A549 (cell line): ENCODE data around the gene FXYD7.

Source experiments
- CTCF ChIP-seq: fragments of >200 bp; sonication (Bioruptor Twin); formaldehyde crosslinking; IDR thresholded peaks from 3 replicates; pipeline ENCODE4 v1.5.1; 2016
- GATA3 ChIP-seq: IDR thresholded peaks from 2 replicates; pipeline ENCODE4 v1.6.1; 2012; ENCODE audit warnings: borderline replicate concordance
- JUN ChIP-seq, 2 experiments: fragments of >200 bp; sonication (Bioruptor Twin); formaldehyde crosslinking; IDR thresholded peaks; 2 replicates in 1 of 2; 3 replicates in 1 of 2; pipeline ENCODE4 v1.6.1; 2016 to 2017
- MAFK ChIP-seq: fragments of 450-650 bp; IDR thresholded peaks from 2 replicates; pipeline ENCODE4 v1.6.1; 2014; ENCODE audit not compliant: partially characterized antibody
- MAZ ChIP-seq: fragments of 150-350 bp; IDR thresholded peaks from 2 replicates; pipeline ENCODE4 v1.6.1; 2014; ENCODE audit warnings: antibody characterized with exemption, low read depth, low read length, borderline replicate concordance
- NFE2L2 ChIP-seq: fragments of 150-350 bp; conservative IDR thresholded peaks from 2 replicates; pipeline ENCODE4 v1.6.1; 2014; ENCODE audit warnings: low read length
- POLR2A ChIP-seq: IDR thresholded peaks from 2 replicates; pipeline ENCODE4 v1.6.1; 2012; ENCODE audit warnings: mild to moderate bottlenecking, low read length
- ZFP36 ChIP-seq: fragments of 450-650 bp; IDR thresholded peaks from 2 replicates; pipeline ENCODE4 v1.6.1; 2014; ENCODE audit warnings: borderline replicate concordance; ENCODE audit not compliant: partially characterized antibody

GRCh38 chr19:35132254-35132653, 10.8 kb upstream of the FXYD7 start:
- TF ChIP-seq CTCF: no peak
- TF ChIP-seq GATA3: no peak
- no peak for TF ChIP-seq POLR2A
- no peak for TF ChIP-seq ZFP36
- no peak for TF ChIP-seq MAZ
- TF ChIP-seq MAFK: no peak
- TF ChIP-seq NFE2L2: no peak
- TF ChIP-seq JUN (IDR thresholded peaks at IDR 0.05): no peak
